H9 (cell line): ENCODE measurements around the gene LRCOL1. TPM values are rescaled to one million over a fixed set of nuclear protein-coding genes. Genes with fewer than 3 reads are reported as not detected.

Experiments used
- DNase-seq: peaks from one replicate; pipeline ENCODE4 v3.0.0-alpha.2; 2017
- H2AFZ ChIP-seq: one replicate; pipeline ENCODE4 v1.6.1; 2013; ENCODE audit warnings: mild to moderate bottlenecking, low read length, control low read depth, moderate library complexity
- H2AK5ac ChIP-seq: 2 replicates; pipeline ENCODE4 v1.6.1; 2013; ENCODE audit warnings: low read length, control low read depth, mixed read lengths; ENCODE audit not compliant: insufficient read length
- H2BK120ac ChIP-seq: one replicate; pipeline ENCODE4 v1.6.1; 2013; ENCODE audit warnings: low read depth, mild to moderate bottlenecking, low read length, control low read depth, inconsistent platforms; ENCODE audit not compliant: poor library complexity, severe bottlenecking
- H2BK12ac ChIP-seq: 2 replicates; pipeline ENCODE4 v1.6.1; 2013; ENCODE audit warnings: low read length, control low read depth, mixed read lengths, low read depth; ENCODE audit not compliant: insufficient read length
- H2BK15ac ChIP-seq: 2 replicates; pipeline ENCODE4 v1.6.1; 2013; ENCODE audit warnings: low read depth, low read length, control low read depth
- H2BK20ac ChIP-seq: one replicate; pipeline ENCODE4 v1.6.1; 2013; ENCODE audit warnings: low read depth, mild to moderate bottlenecking, low read length, control low read depth, inconsistent platforms; ENCODE audit not compliant: poor library complexity, severe bottlenecking
- H2BK5ac ChIP-seq: 2 replicates; pipeline ENCODE4 v1.6.1; 2013; ENCODE audit warnings: low read length, control low read depth, mixed read lengths; ENCODE audit not compliant: insufficient read length
- H3K14ac ChIP-seq: 2 replicates; pipeline ENCODE4 v1.6.1; 2013; ENCODE audit warnings: low read length, control low read depth; ENCODE audit not compliant: insufficient read depth
- H3K18ac ChIP-seq: 2 replicates; pipeline ENCODE4 v1.6.1; 2013; ENCODE audit warnings: low read depth, mild to moderate bottlenecking, mixed read lengths, low read length, control low read depth; ENCODE audit not compliant: insufficient read length
- H3K23ac ChIP-seq: 2 replicates; pipeline ENCODE4 v1.6.1; 2013; ENCODE audit warnings: low read length, control low read depth, mixed read lengths, low read depth; ENCODE audit not compliant: insufficient read length
- H3K23me2 ChIP-seq: 2 replicates; pipeline ENCODE4 v1.6.1; 2013; ENCODE audit warnings: low read depth, mild to moderate bottlenecking, mixed read lengths, low read length, control low read depth; ENCODE audit not compliant: insufficient read length, poor library complexity, severe bottlenecking
- H3K27ac ChIP-seq: 2 replicates; pipeline ENCODE4 v1.5.1; 2013; ENCODE audit warnings: low read length, control low read depth, mixed read lengths, low read depth; ENCODE audit not compliant: insufficient read length
- H3K27me3 ChIP-seq: 2 replicates; pipeline ENCODE4 v1.6.1; 2013; ENCODE audit warnings: low read length, control low read depth, inconsistent platforms; ENCODE audit not compliant: insufficient read depth
- H3K4ac ChIP-seq: 2 replicates; pipeline ENCODE4 v1.6.1; 2013; ENCODE audit warnings: low read depth, mild to moderate bottlenecking, control low read depth, inconsistent platforms, low read length, moderate library complexity
- H3K4me1 ChIP-seq: 2 replicates; pipeline ENCODE4 v1.6.1; 2013; ENCODE audit warnings: low read length, control low read depth, inconsistent platforms; ENCODE audit not compliant: insufficient read depth
- H3K4me2 ChIP-seq: 2 replicates; pipeline ENCODE4 v1.6.1; 2013; ENCODE audit warnings: low read length, control low read depth, mixed read lengths; ENCODE audit not compliant: insufficient read length, insufficient read depth
- H3K56ac ChIP-seq: 2 replicates; pipeline ENCODE4 v1.6.1; 2013; ENCODE audit warnings: low read depth, mild to moderate bottlenecking, mixed read lengths, low read length, control low read depth; ENCODE audit not compliant: insufficient read length
- H3K79me1 ChIP-seq: 2 replicates; pipeline ENCODE4 v1.6.1; 2013; ENCODE audit warnings: low read depth, mild to moderate bottlenecking, moderate library complexity, low read length, control low read depth, inconsistent platforms; ENCODE audit not compliant: insufficient read depth, poor library complexity, severe bottlenecking
- H3K79me2 ChIP-seq: 2 replicates; pipeline ENCODE4 v1.6.1; 2013; ENCODE audit warnings: low read length, control low read depth, inconsistent platforms; ENCODE audit not compliant: insufficient read depth
- H3K9ac ChIP-seq: 2 replicates; pipeline ENCODE4 v1.6.1; 2013; ENCODE audit warnings: low read length, control low read depth, mixed read lengths; ENCODE audit not compliant: insufficient read length; ENCODE audit errors: extremely low read depth
- H3K9me3 ChIP-seq: one replicate; pipeline ENCODE4 v1.6.1; 2013; ENCODE audit warnings: low read depth, low read length, inconsistent platforms; ENCODE audit not compliant: control insufficient read depth
- H3T11ph ChIP-seq: one replicate; pipeline ENCODE4 v1.6.1; 2013; ENCODE audit warnings: mild to moderate bottlenecking, low read length, control low read depth, inconsistent platforms
- H4K20me1 ChIP-seq: one replicate; pipeline ENCODE4 v1.6.1; 2013; ENCODE audit not compliant: control insufficient read depth, insufficient read length, insufficient read depth
- H4K5ac ChIP-seq: 2 replicates; pipeline ENCODE4 v1.6.1; 2013; ENCODE audit warnings: low read depth, mild to moderate bottlenecking, mixed read lengths, low read length, control low read depth; ENCODE audit not compliant: insufficient read length
- H4K8ac ChIP-seq: replicated peaks from 2 replicates; pipeline ENCODE4 v1.6.1; 2013; ENCODE audit warnings: low read length, control low read depth, mixed read lengths, low read depth; ENCODE audit not compliant: insufficient read length
- H4K91ac ChIP-seq: 2 replicates; pipeline ENCODE4 v1.6.1; 2013; ENCODE audit warnings: low read depth, mild to moderate bottlenecking, moderate library complexity, mixed read lengths, low read length, control low read depth; ENCODE audit not compliant: insufficient read length
- H3K27ac Mint-ChIP-seq, 3 experiments: 2 replicates in 2 of 3; 3 replicates in 1 of 3; pipeline ENCODE4 v1.8.0; 2020 to 2021; ENCODE audit warnings: mixed read lengths in 3 of 3, mild to moderate bottlenecking in 1 of 3, moderate library complexity in 1 of 3
- H3K27me3 Mint-ChIP-seq: 2 replicates; pipeline ENCODE4 v1.8.0; 2021; ENCODE audit warnings: low read depth, mild to moderate bottlenecking, moderate library complexity, mixed read lengths
- H3K36me3 Mint-ChIP-seq, 3 experiments: 2 replicates in 2 of 3; 3 replicates in 1 of 3; pipeline ENCODE4 v1.8.0; 2020 to 2021; ENCODE audit warnings: low read depth in 3 of 3, mixed read lengths in 3 of 3; ENCODE audit not compliant: insufficient read depth in 1 of 3
- H3K4me1 Mint-ChIP-seq, 2 experiments: 2 replicates each; pipeline ENCODE4 v1.8.0; 2020; ENCODE audit warnings: mixed read lengths in 2 of 2
- H3K4me3 Mint-ChIP-seq, 2 experiments: 2 replicates in 1 of 2; 3 replicates in 1 of 2; pipeline ENCODE4 v1.8.0; 2020 to 2021; ENCODE audit warnings: mild to moderate bottlenecking in 2 of 2, mixed read lengths in 2 of 2, moderate library complexity in 1 of 2
- H3K9me3 Mint-ChIP-seq, 2 experiments: 2 replicates in 1 of 2; 3 replicates in 1 of 2; pipeline ENCODE4 v1.8.0; 2020; ENCODE audit warnings: mild to moderate bottlenecking in 2 of 2, mixed read lengths in 2 of 2, moderate library complexity in 1 of 2
- CTCF ChIP-seq: fragments of 200-600 bp; sonication (generic); conservative IDR thresholded peaks from 3 replicates; pipeline ENCODE4 v1.8.0; 2021; ENCODE audit warnings: antibody characterized with exemption, mild to moderate bottlenecking
- WGBS: extraction: QIAGEN DNeasy Blood & Tissue Kit; methylation state at CpG from one replicate; pipeline ENCODE4 v1.1.7; 2013; ENCODE audit warnings: missing lambda C conversion rate, low lambda C conversion rate, mixed read lengths; ENCODE audit not compliant: insufficient read length; ENCODE audit errors: extremely low coverage; 5-methylcytosine and 5-hydroxymethylcytosine counted together
- total RNA-seq: library from RNA; stranded (reverse); gene quantifications from 2 replicates; pipeline ENCODE4 v1.2.1, GENCODE V29; 2021

LRCOL1 gene
- total RNA-seq, 1 experiment from 2014 or later: not detected

DNA sequence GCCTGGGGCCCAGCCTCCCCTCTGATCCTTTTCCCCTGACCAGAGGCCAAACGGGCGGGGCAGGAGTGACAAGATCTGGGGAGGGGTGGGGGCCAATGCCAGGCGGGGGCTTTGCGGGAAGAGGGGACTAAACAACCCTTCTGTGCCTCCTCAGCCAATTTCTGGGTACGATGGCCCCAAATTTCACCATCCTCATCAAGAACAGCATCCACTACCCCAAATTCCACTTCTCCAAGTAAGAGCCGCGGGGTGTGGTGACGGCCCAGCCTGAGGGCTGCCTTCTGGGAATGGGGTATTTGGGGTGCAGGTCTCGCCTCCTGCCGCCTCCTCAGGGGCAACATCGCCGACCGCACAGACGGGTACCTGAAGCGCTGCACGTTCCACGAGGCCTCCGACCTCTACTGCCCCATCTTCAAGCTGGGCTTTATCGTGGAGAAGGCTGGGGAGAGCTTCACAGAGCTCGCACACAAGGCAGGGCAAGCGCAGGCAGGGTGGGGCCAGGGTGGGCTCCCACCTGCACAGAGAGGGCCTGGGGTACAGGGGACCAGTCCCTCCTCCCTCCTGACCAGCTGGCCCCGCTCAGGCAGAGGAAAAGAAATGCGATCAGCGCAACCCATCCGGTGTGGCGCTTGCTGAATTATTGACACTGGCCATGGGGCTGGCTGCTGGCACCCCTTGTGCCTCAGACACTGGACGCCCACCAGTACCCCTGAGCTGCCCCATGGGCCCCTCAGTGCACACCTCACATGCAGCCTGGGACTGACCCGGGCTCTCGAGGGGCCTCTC is 9.9 kb upstream of the LRCOL1 start:
- Histone ChIP-seq H4K91ac (no peak overlapping the region), H2BK5ac (no peak overlapping the region), H3K4ac (no peak overlapping the region), H3K79me2 (no peaks in the 10 kb centered on the region), H4K20me1 (no peaks in the 10 kb centered on the region), H3K27me3 (peaks cover 24% of the 10 kb centered on the region), H4K5ac (no peak overlapping the region), H3K4me1 (no peaks in the 10 kb centered on the region), H3K79me1 (no peaks in the 10 kb centered on the region), H2BK12ac (no peak overlapping the region), H3K56ac (no peak overlapping the region), H2BK20ac (no peak overlapping the region), H2BK15ac (no peak overlapping the region), H3K9ac (no peak overlapping the region), H2BK120ac (no peak overlapping the region), H3K27ac (no peak overlapping the region), H3K4me2 (no peak overlapping the region), H3K14ac (no peak overlapping the region; the same call in 1 of the 2 replicates), H3K9me3 (peaks cover 20% of the 10 kb centered on the region), H4K8ac (no peak overlapping the region), H3K23ac (no peak overlapping the region), H3K23me2 (no peaks in the 10 kb centered on the region), H2AK5ac (no peak overlapping the region), H3K18ac (no peak overlapping the region), H3T11ph (no peak overlapping the region), H2AFZ (no peak overlapping the region)
- TF ChIP-seq CTCF: no peak
- no CpG with 5 or more reads among the region's 29 CpGs for whole genome bisulfite sequencing
- no peak overlapping the region for H3K4me3 Mint-ChIP-seq
- no peak for DNase-seq
- peaks cover 5 to 15% of the 10 kb centered on the region in 2 experiments for H3K4me1 Mint-ChIP-seq
- peaks cover 18 to 20% of the 10 kb centered on the region in 2 experiments for H3K9me3 Mint-ChIP-seq
- H3K27ac Mint-ChIP-seq: no peak overlapping the region
- peaks cover 46% of the 10 kb centered on the region for H3K27me3 Mint-ChIP-seq
- peaks cover 14 to 23% (median 17%) of the 10 kb centered on the region in 3 experiments for H3K36me3 Mint-ChIP-seq
